ENCODE measurements around the gene TRHDE. TPM values are rescaled to one million over a fixed set of nuclear protein-coding genes. Genes with fewer than 3 reads are reported as not detected.

Gene TRHDE
- total RNA-seq, 1 experiment from 2014 or later: 1.9 TPM

GRCh38 chr12:72297666-72298065 lies 25.5 kb downstream of the TRHDE start:
- Histone ChIP-seq H3K9me3 (ENCODE audit: control insufficient read depth, insufficient read depth, low read depth, low read length) (no peaks in the 10 kb centered on the region), H3K4me1 (ENCODE audit: control insufficient read depth, insufficient read depth, low read length) (no peaks in the 10 kb centered on the region), H3K27me3 (ENCODE audit: control insufficient read depth, insufficient read depth, low read length) (no peaks in the 10 kb centered on the region), H3K36me3 (ENCODE audit: control insufficient read depth, insufficient read depth, low read length) (no peaks in the 10 kb centered on the region), H3K27ac (ENCODE audit: low read length) (no peak overlapping the region), H3K4me3 (ENCODE audit: low read depth in 2 of 2, low read length in 2 of 2) (no peak overlapping the region)
- ChIA-PET CTCF (no interaction called here), POLR2A (no interaction called here)
- no peak for ATAC-seq
- in situ Hi-C loops (cut with HindIII; ENCODE audit: low pct_unique_long_range_greater_than_20kb, low sequenced_read_pairs): no loop called here
- no TSS peak for BruUV-seq (replicated peaks)
- no peak for DNase-seq (ENCODE audit: low read depth, low spot score)
- intact Hi-C loops (cut with micrococcal nuclease; ENCODE audit: unreplicated experiment): no loop called here
- TF ChIP-seq TCF7L2 (IDR thresholded peaks at IDR 0.05; ENCODE audit: low read depth, low read length): no peak
- no peak for TF ChIP-seq POLR2AphosphoS5 (IDR thresholded peaks at IDR 0.05; ENCODE audit: low read depth, low read length)
- no peak for TF ChIP-seq REST (IDR thresholded peaks at IDR 0.05; ENCODE audit: insufficient read depth in 1 of 2, low read depth in 2 of 2, low read length in 1 of 2)
- no peak for TF ChIP-seq SIN3A (IDR thresholded peaks at IDR 0.05; ENCODE audit: borderline replicate concordance, insufficient read depth, low read depth, low read length)
- TF ChIP-seq, protein P1, sequence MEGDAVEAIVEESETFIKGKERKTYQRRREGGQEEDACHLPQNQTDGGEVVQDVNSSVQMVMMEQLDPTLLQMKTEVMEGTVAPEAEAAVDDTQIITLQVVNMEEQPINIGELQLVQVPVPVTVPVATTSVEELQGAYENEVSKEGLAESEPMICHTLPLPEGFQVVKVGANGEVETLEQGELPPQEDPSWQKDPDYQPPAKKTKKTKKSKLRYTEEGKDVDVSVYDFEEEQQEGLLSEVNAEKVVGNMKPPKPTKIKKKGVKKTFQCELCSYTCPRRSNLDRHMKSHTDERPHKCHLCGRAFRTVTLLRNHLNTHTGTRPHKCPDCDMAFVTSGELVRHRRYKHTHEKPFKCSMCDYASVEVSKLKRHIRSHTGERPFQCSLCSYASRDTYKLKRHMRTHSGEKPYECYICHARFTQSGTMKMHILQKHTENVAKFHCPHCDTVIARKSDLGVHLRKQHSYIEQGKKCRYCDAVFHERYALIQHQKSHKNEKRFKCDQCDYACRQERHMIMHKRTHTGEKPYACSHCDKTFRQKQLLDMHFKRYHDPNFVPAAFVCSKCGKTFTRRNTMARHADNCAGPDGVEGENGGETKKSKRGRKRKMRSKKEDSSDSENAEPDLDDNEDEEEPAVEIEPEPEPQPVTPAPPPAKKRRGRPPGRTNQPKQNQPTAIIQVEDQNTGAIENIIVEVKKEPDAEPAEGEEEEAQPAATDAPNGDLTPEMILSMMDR (IDR thresholded peaks at IDR 0.05): no peak

GRCh38 chr12:72300728-72301127 lies 28.6 kb downstream of the TRHDE start:
- ChIA-PET CTCF (no interaction called here), POLR2A (no interaction called here)
- intact Hi-C loops (cut with micrococcal nuclease; ENCODE audit: unreplicated experiment): no loop called here
- in situ Hi-C loops (cut with HindIII; ENCODE audit: low pct_unique_long_range_greater_than_20kb, low sequenced_read_pairs): no loop called here
- no peaks in the 10 kb centered on the region for H3K9me3 ChIP-seq (ENCODE audit: control insufficient read depth, insufficient read depth, low read depth, low read length)
- no TSS peak for BruUV-seq (replicated peaks)
- DNase-seq (ENCODE audit: low read depth, low spot score): no peak
- no peaks in the 10 kb centered on the region for H3K36me3 ChIP-seq (ENCODE audit: control insufficient read depth, insufficient read depth, low read length)
- TF ChIP-seq REST (IDR thresholded peaks at IDR 0.05; ENCODE audit: insufficient read depth in 1 of 2, low read depth in 2 of 2, low read length in 1 of 2): no peak
- TF ChIP-seq POLR2AphosphoS5 (IDR thresholded peaks at IDR 0.05; ENCODE audit: low read depth, low read length): no peak
- H3K27ac ChIP-seq (ENCODE audit: low read length): no peak overlapping the region
- no peak for ATAC-seq
- no peak overlapping the region for H3K4me3 ChIP-seq (ENCODE audit: low read depth in 2 of 2, low read length in 2 of 2)
- H3K4me1 ChIP-seq (ENCODE audit: control insufficient read depth, insufficient read depth, low read length): no peaks in the 10 kb centered on the region
- H3K27me3 ChIP-seq (ENCODE audit: control insufficient read depth, insufficient read depth, low read length): no peaks in the 10 kb centered on the region

Measured in Panc1 (cell line).